ENCODE data around the gene LAMA1.

LAMA1 gene

GRCh38 chr18:7071600-7071999 lies 46.0 kb downstream of the LAMA1 start:
- no peak overlapping the region for H3K4me3 ChIP-seq (ENCODE audit: low read length)
- TF ChIP-seq CTCF (IDR thresholded peaks at IDR 0.05; ENCODE audit: insufficient read depth, low read depth, low read length, missing control alignments): no peak
- DNase-seq (ENCODE audit: low read depth): no peak

- DNase-seq (ENCODE audit: low read depth): no peak
- no peak for TF ChIP-seq CTCF (IDR thresholded peaks at IDR 0.05; ENCODE audit: insufficient read depth, low read depth, low read length, missing control alignments)
- H3K4me3 ChIP-seq (ENCODE audit: low read length): no peak overlapping the region
Measured at GRCh38 chr18:7070466-7070865, 47.1 kb downstream of the LAMA1 start.

GRCh38 chr18:7068871-7069590 lies 48.6 kb downstream of the LAMA1 start:
- no peak for DNase-seq (ENCODE audit: low read depth)
- no peak for TF ChIP-seq CTCF (IDR thresholded peaks at IDR 0.05; ENCODE audit: insufficient read depth, low read depth, low read length, missing control alignments)
- H3K4me3 ChIP-seq (ENCODE audit: low read length): no peak overlapping the region

- DNase-seq (ENCODE audit: low read depth): peak; percentile 10
- no peak overlapping the region for H3K4me3 ChIP-seq (ENCODE audit: low read length)
- no peak for TF ChIP-seq CTCF (IDR thresholded peaks at IDR 0.05; ENCODE audit: insufficient read depth, low read depth, low read length, missing control alignments)
Measured at GRCh38 chr18:7066965-7067555, 50.5 kb downstream of the LAMA1 start.

- TF ChIP-seq CTCF (IDR thresholded peaks at IDR 0.05; ENCODE audit: insufficient read depth, low read depth, low read length, missing control alignments): no peak
- no peak for DNase-seq (ENCODE audit: low read depth)
- H3K4me3 ChIP-seq (ENCODE audit: low read length): no peak overlapping the region
Measured at GRCh38 chr18:7065736-7066135, 51.9 kb downstream of the LAMA1 start.

DNA sequence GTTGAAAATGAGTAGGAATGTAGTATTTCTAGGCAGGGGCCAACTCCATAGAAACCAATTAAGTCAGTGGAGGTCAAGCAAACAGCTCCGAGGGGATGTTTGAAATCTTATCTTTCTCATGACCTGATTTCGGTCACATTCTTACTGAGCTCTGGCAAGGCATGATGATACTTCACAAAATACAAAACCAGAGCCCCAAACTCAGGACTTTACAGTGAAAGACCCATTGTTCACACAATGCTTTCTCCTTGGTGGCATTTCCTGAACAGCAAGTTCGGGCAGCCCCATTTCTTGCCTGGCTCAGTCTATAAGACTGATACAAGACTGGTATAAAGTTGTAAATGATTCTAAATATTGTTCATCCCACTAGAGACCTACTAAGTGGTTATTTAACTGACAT lies 53.3 kb downstream of the LAMA1 start:
- TF ChIP-seq CTCF (IDR thresholded peaks at IDR 0.05; ENCODE audit: insufficient read depth, low read depth, low read length, missing control alignments): no peak
- no peak overlapping the region for H3K4me3 ChIP-seq (ENCODE audit: low read length)
- DNase-seq (ENCODE audit: low read depth): peak; percentile 55

- no peak for DNase-seq (ENCODE audit: low read depth)
- no peak overlapping the region for H3K4me3 ChIP-seq (ENCODE audit: low read length)
- TF ChIP-seq CTCF (IDR thresholded peaks at IDR 0.05; ENCODE audit: insufficient read depth, low read depth, low read length, missing control alignments): no peak
Measured at GRCh38 chr18:7062811-7063210, 54.8 kb downstream of the LAMA1 start.

Data from epithelial cell of esophagus (primary cell).